Pulmonary artery endothelial cell (primary cell): ENCODE data around the gene PYGM. TPM values are rescaled to one million over a fixed set of nuclear protein-coding genes. Genes with fewer than 3 reads are reported as not detected.

Source experiments
- DNase-seq: peaks from one replicate; pipeline ENCODE4 v3.0.0-alpha.2; 2011; ENCODE audit warnings: low read depth, low spot score
- total RNA-seq: library from RNA; depleted of rRNA; stranded (reverse); fragments of >200 nt; gene quantifications from 2 replicates; pipeline ENCODE4 v1.2.3, GENCODE V29; 2014

The PYGM gene
- 0.13 and 0.35 TPM in 2 replicates for total RNA-seq

DNA sequence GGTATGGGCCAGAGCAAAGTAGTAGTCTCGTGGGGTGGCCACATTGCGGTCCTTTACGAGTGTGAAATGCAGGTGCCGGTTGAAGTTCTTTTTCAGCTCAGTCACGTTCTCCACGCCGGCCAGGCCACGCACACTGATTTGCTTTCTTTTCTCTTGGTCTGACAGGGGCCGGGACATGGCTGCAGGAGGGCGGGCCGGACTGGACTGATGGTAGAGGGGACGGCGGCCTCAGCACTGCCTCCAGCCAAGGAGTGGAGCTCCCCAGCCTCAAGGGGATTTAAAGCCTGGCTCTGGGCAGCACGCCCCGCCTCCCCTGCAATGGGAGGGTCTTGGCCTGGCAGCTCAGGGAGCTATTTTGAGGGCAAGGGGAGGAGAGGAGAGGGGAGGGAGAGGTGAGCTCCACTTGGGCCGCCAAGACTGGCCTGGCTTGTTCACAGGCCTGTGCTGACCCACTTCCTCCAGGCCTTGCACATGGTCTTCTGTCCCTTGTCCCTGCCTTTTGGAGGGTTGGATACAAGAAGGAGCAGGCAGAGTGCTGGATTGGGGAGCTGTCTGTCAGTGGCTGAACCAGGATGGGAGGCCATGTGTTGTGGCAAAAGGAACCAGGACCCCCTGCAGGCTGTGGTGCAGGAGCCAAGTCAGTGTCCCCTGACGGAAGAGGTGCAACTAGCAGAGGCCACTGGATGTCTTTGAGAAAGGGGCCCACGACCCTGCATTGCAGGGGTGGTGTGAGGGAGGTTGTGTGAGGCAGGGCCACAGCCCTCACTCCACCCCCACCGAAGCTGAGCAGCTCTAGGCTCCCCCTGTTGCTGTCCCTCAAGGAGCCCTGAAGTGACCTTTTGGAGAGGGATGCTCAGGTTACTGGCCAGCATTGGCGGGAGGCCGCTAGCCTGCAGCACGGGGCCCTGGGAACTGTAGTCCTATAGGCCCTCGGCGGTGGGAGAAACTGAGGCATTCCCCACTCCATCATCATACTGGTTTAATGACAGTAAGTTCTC lies at the start of gene PYGM:
PYGM (minus strand) TSS at position 253 of the 998 bp plus-strand sequence; CDS start at position 177, 76 bp downstream.
- no peak for DNase-seq

GRCh38 chr11:64805481-64805880 lies 45.7 kb upstream of the PYGM start:
- DNase-seq = no peak

- DNase-seq = no peak
Measured at GRCh38 chr11:64804346-64805210, 44.8 kb upstream of the PYGM start.

- no peak for DNase-seq
Measured at GRCh38 chr11:64803846-64804345, 44.1 kb upstream of the PYGM start.

DNA sequence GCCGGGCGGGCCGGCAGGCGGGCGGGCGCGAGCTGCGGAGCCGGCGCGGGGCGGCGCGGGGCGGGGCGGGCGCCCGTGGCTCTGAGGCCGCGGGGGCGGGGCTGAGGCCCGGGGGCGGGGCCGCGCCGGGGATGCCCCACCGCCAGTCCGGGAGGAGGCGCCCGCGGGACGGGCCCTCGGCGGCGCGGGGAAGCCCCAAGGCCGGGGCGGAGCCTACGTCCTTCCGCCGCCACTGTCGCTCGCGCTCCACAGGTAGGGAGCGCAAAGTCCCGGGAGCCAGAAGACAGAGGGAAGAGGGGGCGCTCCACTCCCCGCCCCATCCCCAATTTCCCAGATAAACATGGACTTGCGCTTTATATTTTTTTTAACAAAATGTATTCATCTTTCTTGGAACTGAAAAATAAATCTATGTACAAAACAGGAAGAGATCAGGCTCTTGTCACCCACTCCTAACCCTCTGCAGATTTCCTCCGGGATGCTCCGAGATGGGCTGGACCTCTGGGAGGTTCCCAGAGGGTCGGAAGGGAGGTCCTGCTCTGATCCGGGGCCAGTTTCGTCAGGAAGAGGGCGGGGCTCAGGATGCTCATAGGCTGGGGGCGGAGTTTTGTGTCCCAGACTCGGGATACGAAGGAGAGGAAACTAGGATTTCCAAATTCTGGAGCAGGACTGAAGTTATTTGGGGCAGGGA lies 43.5 kb upstream of the PYGM start, which contains the start of gene MAP4K2:
MAP4K2 (minus strand) TSS at position 57 of the 688 bp plus-strand sequence. CDS start 65 bp downstream, outside the sequence.
- DNase-seq = peak; percentile 24

DNA sequence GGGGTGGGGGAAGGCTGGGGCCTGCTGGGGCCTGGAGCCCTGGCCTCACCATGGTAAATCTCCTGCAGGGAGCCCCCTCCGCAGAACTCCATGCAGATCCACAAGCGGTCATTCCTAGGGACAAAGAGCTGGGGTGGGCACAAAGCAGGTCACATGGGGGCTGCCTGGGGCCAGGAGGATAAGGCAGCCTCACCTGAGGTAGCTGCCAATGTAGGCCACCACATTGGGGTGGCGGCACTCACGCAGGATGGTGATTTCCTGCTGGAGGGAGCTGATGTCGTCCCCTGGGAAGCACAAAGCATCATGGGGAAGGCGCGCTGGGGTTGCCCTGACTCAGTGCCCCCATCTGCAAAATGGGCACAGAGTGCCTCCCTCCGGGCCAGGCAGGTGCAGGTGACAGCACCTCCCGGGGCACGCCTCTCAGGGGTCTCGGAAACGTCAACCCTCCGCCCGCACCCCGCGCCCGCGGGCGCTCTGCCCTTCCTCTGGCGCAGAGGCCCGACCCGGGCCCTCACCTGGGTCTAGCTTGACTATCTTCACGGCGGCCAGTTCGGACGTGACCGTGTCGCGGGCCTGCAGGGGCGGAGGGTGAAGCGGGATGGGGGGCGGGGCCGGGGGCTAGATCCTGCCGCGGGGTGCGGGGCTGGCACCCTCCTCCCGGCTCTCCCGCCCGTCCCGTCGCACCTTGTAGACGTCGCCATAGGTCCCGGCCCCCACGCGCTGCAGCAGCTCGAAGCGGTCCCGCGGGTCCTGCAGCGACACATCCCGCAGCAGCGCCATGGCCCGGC lies 42.8 kb upstream of the PYGM start:
- no peak for DNase-seq

DNA sequence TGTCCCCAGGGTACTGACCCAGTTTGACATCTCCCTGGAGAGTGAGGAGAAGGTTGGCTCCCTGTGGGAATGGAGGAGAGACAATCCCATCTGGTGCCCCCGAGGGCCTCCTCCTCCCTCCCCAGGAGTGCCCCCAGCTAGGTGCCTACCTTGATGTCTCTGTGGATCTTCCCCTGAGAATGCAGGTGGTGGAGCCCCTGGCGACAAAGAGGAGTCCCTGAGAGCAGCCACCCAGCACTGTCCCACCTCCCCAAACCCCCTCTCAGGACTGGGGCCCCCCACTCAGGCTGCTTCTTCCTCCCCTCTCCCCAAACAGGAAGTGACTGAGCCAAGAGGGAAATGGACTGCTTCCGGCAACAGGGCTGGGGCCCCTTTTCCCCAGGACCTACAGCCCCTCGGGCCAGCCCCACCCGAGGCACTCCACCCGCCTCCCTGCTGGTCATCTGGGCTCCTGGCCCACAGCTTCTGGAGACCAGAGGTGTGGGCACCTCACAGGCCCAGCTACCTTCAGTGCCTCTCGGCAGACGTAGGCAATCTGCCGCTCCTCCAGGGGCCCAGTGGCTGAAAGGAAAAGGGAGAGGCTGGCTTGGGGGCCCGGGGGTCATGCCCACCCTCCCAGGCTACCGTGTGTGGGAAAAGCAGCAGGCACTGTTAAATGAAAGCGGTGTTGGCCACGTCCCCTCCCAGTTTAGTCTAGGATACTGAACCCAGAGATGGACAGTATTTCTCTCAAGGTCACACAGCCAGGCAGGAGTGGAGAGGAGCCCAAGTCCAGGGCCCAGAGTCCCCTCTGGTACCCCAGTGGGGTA lies 42.0 kb upstream of the PYGM start:
- DNase-seq = no peak

- no peak for DNase-seq
Measured at GRCh38 chr11:64801158-64801464, 41.3 kb upstream of the PYGM start.

DNA sequence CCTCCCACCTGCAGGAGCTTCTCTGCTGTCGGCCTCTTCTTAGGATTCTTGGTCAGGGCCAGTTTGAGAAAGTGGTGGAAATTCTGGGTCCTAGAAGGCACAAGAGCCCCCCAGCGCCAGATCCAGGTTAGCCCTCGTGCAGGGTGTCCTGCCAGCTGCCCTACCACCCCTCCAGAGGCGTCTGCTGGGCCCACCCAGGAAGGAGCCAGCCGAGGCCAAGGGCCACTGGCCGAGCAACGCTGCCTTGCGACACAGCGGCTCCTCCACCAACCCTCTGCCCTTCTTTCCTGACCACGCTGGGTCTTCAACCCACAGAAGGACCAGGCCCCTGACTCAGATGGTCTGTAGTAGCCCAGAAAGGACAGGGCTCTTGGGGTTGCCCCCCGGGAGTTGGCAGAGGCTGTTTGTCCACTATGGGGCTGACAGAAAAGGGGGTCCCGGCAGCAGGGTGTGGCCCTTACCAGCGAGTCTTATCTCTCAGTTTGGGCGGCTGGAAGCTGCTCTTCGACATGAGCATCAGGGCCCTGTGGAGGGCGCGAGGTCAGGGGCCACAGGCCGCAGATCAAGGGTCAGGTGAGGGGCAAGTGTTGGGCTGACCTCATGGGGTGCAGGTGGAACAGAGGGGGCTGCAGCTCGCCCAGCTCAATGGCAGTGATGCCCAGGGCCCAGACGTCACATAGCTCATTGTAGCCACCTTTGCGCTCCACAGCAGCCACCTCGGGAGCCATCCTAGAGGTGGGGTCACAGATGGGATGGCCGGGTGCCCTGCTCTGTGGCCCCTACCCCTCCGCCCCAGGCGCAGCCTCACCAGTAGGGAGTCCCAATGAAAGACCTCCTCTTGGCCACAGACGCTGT lies 40.8 kb upstream of the PYGM start:
- DNase-seq = no peak

DNA sequence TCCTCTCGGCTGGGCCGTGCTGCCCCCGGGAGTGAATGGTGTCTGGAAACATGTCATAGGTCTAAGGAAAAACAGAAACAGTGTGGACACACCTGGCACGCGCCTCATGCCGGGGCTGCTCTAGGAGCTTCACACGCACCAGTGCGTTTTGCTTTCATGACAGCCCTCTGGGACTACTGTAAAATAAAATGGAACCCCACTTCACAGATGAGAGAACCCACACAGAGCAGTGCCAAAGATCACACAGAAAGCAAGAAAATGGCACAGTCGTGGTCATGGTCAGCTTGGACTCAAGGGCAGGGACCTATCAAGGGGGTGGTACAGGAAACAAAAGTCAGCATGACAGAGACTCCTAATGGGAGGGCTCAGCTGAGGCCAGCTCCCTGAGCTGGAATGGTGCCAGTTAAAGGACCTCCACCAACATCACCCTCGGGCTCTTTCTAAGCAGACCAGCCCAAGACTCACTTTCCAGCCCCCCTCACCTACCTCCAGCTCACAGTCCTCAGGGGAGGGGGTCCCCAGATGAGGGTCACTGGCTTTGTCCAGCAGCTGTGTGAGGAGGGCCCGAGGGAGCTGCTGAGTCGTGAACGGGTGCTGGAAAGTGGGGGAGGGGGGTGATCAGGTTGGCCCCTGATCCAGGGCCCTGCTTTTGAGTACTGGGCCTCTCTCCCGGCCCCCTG lies 40.0 kb upstream of the PYGM start:
- DNase-seq = no peak

DNA sequence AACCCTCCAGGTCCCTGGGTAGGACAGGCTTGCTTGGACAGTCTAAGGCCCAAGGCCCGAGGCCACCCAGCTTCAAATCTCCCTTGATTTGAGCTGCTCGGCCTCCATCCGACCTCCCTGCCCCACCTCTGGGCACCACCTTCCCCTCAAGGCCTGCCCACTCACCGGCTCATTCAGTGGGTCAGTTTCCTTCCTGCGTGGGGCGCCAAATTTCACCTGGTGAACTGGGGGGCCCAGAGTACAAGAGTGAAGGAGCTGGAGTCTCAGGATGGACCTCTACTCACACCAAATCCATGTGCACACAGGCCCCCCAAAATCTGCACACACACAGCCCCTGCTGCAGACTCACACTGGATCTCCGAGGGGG lies 39.5 kb upstream of the PYGM start:
- no peak for DNase-seq

DNA sequence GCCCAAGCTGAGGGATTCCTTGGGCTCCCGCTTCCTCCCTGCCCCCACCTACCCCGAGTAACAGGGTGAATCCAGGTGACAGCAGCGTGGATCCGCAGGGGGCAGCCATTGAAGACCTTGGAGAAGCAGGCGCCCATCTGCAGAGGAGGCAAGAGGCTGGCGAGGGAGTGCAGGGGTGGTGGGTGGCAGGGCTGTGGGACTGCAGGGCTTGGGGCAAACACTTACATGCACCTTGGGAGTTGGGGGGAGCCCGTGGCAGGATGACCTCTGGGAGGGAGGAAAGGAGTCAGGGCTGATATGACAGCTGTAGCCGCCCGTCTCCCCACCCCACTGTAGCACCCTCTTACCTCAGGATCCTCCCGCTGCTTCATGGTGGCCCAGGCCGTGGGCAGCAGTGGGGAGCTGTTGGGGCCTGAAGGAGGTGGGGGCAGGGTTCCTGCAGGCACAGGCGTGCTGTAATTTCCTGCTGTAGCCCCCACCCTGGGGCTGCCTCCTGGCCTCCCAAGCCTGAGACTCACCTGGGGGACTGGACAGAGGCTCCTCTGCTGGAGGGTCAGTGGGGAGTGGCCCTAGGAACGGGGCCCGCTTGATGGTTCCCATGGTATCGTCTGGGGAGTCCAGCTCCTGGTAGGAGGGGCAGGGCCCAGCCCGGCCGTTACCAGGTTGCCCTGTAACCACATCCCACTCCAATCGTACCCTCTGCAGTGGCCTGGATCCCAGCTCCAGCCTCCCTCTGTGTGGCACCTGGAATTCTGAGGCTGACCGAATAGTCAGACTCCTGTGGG lies 37.2 kb upstream of the PYGM start:
- no peak for DNase-seq

GRCh38 chr11:64796047-64796756 lies 36.4 kb upstream of the PYGM start:
- DNase-seq = no peak

DNA sequence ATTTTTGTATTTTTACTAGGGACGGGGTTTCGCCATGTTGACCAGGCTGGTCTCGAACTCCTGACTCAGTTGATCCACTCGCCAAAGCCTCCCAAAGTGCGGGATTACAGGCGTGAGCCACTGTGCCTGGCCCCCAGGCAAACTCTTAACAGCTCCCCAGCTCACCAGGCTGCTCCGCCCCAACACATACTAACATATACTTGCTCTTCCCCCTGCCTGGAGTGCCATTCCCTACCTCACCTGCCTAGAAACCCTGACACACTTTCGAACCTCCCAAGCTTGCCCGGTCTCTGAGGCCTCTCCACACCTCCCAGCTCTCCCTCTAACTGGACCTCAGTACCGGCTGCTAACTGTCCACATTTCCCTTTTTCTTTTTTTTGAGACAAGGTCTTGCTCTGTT lies 34.8 kb upstream of the PYGM start:
- no peak for DNase-seq

DNA sequence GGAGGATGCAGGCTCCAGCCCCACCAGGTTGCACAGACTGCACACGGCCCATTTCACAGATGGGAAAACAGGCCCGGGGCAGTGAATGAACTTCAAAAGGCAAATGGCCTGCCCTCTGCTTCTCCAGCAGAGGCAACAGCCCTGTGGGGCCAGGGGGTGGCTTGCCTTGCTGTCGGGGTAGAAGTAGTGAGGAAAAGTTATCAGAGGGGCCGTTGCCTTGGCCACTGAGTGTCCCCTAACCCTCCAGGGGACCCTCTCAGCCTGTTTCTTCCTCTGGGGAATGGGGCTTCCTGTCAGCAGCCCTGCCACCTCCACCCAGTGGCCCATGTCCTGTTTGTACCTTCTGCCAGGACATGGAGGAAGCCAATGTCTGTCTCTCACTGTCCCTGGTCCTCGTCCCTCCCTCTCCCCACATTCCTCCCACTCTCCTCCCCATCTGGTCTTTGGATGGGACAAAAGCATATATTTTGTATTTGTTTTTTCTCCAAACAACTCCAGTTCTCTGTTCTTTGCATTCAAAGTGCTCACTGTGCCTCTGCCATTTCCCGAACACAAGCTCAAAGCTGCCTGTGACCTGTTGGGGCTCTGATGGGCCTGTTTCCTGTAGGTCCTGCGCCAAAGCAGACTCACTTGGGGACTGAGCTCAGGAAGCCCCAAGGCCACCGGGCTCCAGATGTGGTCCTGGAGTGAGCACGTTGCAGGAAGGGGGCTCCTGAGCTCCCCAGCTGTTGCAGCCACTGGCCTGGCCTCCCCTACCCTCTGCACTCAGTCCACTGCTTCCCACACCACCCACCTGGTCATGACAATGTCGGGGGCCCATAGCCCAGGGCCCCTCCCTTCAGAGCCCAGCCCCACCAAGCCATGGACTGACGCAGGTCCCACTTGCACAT lies 33.7 kb upstream of the PYGM start:
- no peak for DNase-seq

DNA sequence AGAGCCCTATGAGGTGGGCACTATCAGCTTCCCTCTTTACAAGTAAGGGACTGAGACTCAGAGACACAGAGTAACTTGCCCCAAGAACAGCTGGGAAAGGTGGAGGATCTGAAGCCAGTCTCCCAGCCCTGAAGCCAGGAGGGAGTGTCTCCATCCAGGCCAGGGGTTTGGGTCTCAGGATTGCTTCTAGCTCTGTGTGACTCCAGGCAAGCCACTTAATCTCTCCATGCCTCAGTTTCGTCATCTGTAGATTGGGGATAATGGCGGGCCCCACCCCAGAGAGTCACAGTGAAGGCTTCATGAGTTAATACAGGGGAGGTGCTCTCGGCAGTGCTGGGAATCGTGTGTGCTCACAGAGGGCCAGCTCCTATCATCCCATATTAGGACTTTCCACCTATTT lies 32.7 kb upstream of the PYGM start:
- DNase-seq = no peak
